Lower leg skin (tissue), 4 donors: Measurements from ENCODE around the gene OPA3. TPM values are rescaled to one million over a fixed set of nuclear protein-coding genes. Genes with fewer than 3 reads are reported as not detected.
A peak's percentile ranks its signal among the peaks of the same experiment; 100 is the strongest.

Experiments
- DNase-seq, 2 donors: peaks; one replicate each; pipeline ENCODE4 v3.0.0-alpha.2; 2019; ENCODE audit warnings: low spot score in 2 of 2
- H3K4me3 ChIP-seq: fragments of 200-600 bp; sonication (generic); 2 replicates; pipeline ENCODE4 v1.5.1; 2017; ENCODE audit warnings: mild to moderate bottlenecking, low read depth; ENCODE audit not compliant: poor library complexity, severe bottlenecking
- POLR2A ChIP-seq, 2 donors: fragments of 450-650 bp; IDR thresholded peaks; one replicate each; pipeline ENCODE4 v1.6.1; 2016 to 2017; ENCODE audit warnings: antibody characterized with exemption in 2 of 2, mild to moderate bottlenecking in 1 of 2, moderate library complexity in 1 of 2
- WGBS, 2 donors: methylation state at CpG; one replicate each; pipeline ENCODE4 v1.1.5; 2018; 5-methylcytosine and 5-hydroxymethylcytosine counted together
- intact Hi-C: fragments of 100-400 bp; cut with DNase I; formaldehyde crosslinking; loops from one replicate; pipeline ENCODE4 v1.15.0; 2023; ENCODE audit warnings: low total_unique reads
- total RNA-seq, 4 donors: library from RNA; depleted of rRNA; stranded (reverse); fragments of >200 nt; gene quantifications; one replicate each; pipeline ENCODE4 v1.1.0, GENCODE V29; 2016
- TF ChIP-seq, protein P1 (sequence below), 3 donors: fragments of 450-650 bp; IDR thresholded peaks; one replicate each; pipeline ENCODE4 v1.5.1; 2016; ENCODE audit warnings: antibody characterized with exemption in 3 of 3, mild to moderate bottlenecking in 3 of 3, moderate library complexity in 2 of 3

Gene OPA3
- total RNA-seq, 4 donors from 2014 or later = 4.4 to 15.7 (median 12.7) TPM

DNA sequence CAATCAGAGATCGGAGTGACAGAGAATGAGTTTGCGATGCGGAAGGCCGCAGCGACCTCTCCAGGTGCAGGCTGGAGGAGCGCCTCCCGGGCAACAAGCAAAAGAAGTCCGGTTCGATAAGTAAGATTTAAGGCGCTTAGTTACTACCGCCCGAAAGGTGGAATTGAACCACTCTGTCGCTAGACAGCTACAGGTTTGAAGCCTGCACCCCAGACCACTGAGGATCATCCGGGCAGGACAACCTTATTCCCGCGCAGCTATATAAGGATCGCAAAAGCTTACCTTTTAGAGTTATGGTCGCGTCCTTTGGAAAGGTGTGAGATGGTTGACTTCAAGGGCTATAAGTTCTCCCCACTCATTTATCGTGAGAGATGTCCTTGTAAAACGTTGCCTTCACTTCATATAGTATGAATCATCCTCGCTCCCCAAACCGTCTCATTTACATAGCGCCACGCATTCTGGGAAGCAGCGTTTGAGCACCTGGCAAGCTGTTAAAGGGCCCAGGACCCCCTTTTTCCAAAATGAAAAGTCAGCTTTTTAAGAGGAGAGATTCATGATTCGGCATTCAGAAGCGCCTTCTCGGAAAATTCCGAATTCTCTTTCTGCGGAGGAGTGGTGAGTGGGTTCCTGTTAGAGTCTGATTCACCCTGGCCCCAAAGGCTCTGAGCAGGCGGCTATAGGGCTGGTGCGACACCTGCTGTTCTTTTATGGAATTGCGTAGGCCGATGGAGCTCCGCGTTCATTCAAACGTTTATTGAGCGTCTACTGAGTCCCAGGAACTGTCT lies 106.0 kb downstream of the OPA3 start:
- WGBS, 2 donors = 1% methylated on average over 39 of the region's 39 CpGs
- peak overlapping the region; percentile 23 for H3K4me3 ChIP-seq
- peak; percentile 82 to 97 for DNase-seq
- intact Hi-C loops = no loop called here
- TF ChIP-seq, protein P1, sequence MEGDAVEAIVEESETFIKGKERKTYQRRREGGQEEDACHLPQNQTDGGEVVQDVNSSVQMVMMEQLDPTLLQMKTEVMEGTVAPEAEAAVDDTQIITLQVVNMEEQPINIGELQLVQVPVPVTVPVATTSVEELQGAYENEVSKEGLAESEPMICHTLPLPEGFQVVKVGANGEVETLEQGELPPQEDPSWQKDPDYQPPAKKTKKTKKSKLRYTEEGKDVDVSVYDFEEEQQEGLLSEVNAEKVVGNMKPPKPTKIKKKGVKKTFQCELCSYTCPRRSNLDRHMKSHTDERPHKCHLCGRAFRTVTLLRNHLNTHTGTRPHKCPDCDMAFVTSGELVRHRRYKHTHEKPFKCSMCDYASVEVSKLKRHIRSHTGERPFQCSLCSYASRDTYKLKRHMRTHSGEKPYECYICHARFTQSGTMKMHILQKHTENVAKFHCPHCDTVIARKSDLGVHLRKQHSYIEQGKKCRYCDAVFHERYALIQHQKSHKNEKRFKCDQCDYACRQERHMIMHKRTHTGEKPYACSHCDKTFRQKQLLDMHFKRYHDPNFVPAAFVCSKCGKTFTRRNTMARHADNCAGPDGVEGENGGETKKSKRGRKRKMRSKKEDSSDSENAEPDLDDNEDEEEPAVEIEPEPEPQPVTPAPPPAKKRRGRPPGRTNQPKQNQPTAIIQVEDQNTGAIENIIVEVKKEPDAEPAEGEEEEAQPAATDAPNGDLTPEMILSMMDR (IDR thresholded peaks at IDR 0.05) = peak in 1 of 3 donors; percentile 93
- TF ChIP-seq POLR2A (IDR thresholded peaks at IDR 0.05) = no peak

DNA sequence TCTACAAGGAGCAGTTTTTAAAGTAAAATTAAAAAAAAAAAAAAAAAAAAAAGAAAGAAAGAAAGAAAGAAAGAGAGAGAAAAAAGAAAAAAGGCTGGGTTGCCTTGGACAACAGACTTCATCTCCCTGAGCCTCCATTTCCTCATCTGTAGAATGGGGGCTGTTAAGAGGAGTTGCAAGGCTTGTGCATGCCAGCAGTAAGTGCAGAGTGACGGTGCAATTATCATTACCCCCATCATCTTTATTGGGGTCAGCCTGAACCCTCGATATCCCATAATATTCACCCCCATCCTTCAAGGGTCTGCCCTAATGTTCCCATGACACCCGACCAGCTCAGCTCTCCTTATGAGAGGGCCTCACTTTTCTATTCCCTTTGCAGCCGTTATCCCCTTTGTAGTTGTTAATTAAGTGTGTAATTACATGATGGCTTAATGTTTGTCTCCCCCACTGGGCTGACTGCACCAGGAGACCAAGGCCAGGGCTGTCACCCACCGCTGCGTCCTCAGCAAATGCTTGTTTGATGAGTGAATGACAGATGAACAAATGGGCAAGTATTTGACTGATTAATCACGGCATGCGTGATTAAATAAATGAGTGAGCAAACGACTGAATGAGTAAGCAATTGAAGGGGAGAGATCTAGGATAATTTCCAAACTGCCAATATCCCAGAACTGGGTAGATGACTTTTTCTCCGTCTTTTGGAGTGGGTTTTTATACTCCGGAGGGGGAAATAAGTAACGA lies 106.7 kb downstream of the OPA3 start:
- intact Hi-C loops = no loop called here
- WGBS, 2 donors = 6 to 8% methylated on average over 12 of the region's 12 CpGs
- TF ChIP-seq, protein P1 (IDR thresholded peaks at IDR 0.05) = no peak
- no peak for TF ChIP-seq POLR2A (IDR thresholded peaks at IDR 0.05)
- no peak for DNase-seq
- no peak overlapping the region for H3K4me3 ChIP-seq

Other genes with a start within 250 kb of the OPA3 start
- gene KLC3, start 244.1 kb downstream of the OPA3 start, total RNA-seq = 100 to 1,000 TPM; 159 to 217 (median 169) TPM
- 10 to 100 TPM in 1 of 4 donors, 1 to 10 TPM in 3; 8.5 to 22.4 (median 9.8) TPM for gene ERCC2, start 214.2 kb downstream of the OPA3 start, total RNA-seq
- 100 to 1,000 TPM; 257 to 851 (median 501) TPM for gene PPP1R13L, start 179.7 kb downstream of the OPA3 start, total RNA-seq
- 1 to 10 TPM; 4.0 to 8.1 (median 5.6) TPM for gene POLR1G, start 178.2 kb downstream of the OPA3 start, total RNA-seq
- gene ERCC1, start 160.9 kb downstream of the OPA3 start, total RNA-seq = 100 to 1,000 TPM in 1 of 4 donors, 10 to 100 TPM in 3; 57.7 to 111 (median 76.5) TPM
- 10 to 100 TPM in 2 of 4 donors, 1 to 10 TPM in 2; 5.9 to 18.2 (median 11.2) TPM for gene FOSB, start 116.8 kb downstream of the OPA3 start, total RNA-seq
- 10 to 100 TPM in 1 of 4 donors, 1 to 10 TPM in 3; 6.4 to 11.6 (median 9.0) TPM for gene RTN2, start 87.8 kb downstream of the OPA3 start, total RNA-seq
- gene PPM1N, start 86.4 kb downstream of the OPA3 start, total RNA-seq = 1 to 10 TPM; 2.9 to 4.7 (median 3.6) TPM
- 10 to 100 TPM; 52.7 to 68.9 (median 56.5) TPM for gene VASP, start 77.3 kb downstream of the OPA3 start, total RNA-seq
- gene GPR4, start 17.4 kb upstream of the OPA3 start, total RNA-seq = 1 to 10 TPM in 1 of 4 donors, under 1 TPM in 3; 0.34 to 1.0 (median 0.70) TPM
- 100 to 1,000 TPM in 1 of 4 donors, 10 to 100 TPM in 3; 85.6 to 101 (median 89.4) TPM for gene EML2, start 54.6 kb upstream of the OPA3 start, total RNA-seq
- gene GIPR, start 83.4 kb upstream of the OPA3 start, total RNA-seq = 1 to 10 TPM; 1.4 to 3.9 (median 2.0) TPM
- 100 to 1,000 TPM; 144 to 223 (median 161) TPM for gene SNRPD2, start 107.2 kb upstream of the OPA3 start, total RNA-seq
- 1 to 10 TPM; 3.4 to 8.7 (median 6.8) TPM for gene QPCTL, start 107.9 kb upstream of the OPA3 start, total RNA-seq
- gene FBXO46, start 146.1 kb upstream of the OPA3 start, total RNA-seq = 10 to 100 TPM; 22.0 to 26.7 (median 25.4) TPM
- not detected for gene MEIOSIN, start 148.6 kb upstream of the OPA3 start, total RNA-seq
- 10 to 100 TPM; 12.6 to 17.3 (median 13.8) TPM for gene SIX5, start 184.4 kb upstream of the OPA3 start, total RNA-seq
- gene DMPK, start 197.7 kb upstream of the OPA3 start, total RNA-seq = 10 to 100 TPM in 3 of 4 donors, 1 to 10 TPM in 1; 8.8 to 20.2 (median 13.8) TPM
- 10 to 100 TPM; 20.0 to 31.0 (median 28.0) TPM for gene DMWD, start 208.0 kb upstream of the OPA3 start, total RNA-seq
- not detected for gene RSPH6A, start 230.5 kb upstream of the OPA3 start, total RNA-seq